ENCODE data around the gene PLA2G2A.

DNA sequence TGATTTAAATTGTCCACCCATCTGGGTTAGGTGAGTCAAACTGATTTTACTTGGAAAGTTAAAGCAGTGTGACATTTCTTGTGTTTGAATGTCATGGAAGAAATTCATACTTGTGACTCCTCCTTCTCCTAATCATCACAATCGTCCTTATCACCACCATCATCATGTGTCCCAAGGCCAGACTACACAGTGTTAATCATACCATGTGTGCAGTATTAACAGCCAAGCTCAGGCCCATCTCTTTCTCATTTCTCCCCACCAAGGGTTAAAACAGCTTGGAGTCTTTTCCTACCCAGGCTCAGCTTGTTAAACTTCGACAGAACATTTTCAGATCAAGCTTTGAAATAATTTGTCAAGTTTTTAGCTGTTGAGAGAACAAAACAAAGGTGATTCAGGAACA is 33.5 kb downstream of the PLA2G2A start:
- TF ChIP-seq, protein P1, sequence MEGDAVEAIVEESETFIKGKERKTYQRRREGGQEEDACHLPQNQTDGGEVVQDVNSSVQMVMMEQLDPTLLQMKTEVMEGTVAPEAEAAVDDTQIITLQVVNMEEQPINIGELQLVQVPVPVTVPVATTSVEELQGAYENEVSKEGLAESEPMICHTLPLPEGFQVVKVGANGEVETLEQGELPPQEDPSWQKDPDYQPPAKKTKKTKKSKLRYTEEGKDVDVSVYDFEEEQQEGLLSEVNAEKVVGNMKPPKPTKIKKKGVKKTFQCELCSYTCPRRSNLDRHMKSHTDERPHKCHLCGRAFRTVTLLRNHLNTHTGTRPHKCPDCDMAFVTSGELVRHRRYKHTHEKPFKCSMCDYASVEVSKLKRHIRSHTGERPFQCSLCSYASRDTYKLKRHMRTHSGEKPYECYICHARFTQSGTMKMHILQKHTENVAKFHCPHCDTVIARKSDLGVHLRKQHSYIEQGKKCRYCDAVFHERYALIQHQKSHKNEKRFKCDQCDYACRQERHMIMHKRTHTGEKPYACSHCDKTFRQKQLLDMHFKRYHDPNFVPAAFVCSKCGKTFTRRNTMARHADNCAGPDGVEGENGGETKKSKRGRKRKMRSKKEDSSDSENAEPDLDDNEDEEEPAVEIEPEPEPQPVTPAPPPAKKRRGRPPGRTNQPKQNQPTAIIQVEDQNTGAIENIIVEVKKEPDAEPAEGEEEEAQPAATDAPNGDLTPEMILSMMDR (conservative IDR thresholded peaks at IDR 0.05) = no peak
- TF ChIP-seq ZFX (IDR thresholded peaks at IDR 0.05) = no peak

Measured in C4-2B (cell line).